Mucosa of rectum (tissue), 2 donors: ENCODE results near the gene VCY.
"Not testable (repeated sequence)": the region's sequence is repeated elsewhere in the genome, so short reads cannot be mapped to it uniquely, and the experiment has no call there.

Experiments used
- H3K27ac ChIP-seq, 2 donors: one replicate each; pipeline ENCODE4 v1.7.0; 2013; ENCODE audit warnings: inconsistent platforms in 2 of 2, low read depth in 2 of 2, low read length in 2 of 2
- H3K27me3 ChIP-seq, 2 donors: one replicate each; pipeline ENCODE4 v1.7.0; 2013; ENCODE audit warnings: low read length in 2 of 2; ENCODE audit not compliant: control insufficient read depth in 2 of 2, insufficient read depth in 2 of 2
- H3K36me3 ChIP-seq, 2 donors: one replicate each; pipeline ENCODE4 v1.7.0; 2013; ENCODE audit warnings: low read length in 2 of 2; ENCODE audit not compliant: control insufficient read depth in 2 of 2, insufficient read depth in 2 of 2
- H3K4me1 ChIP-seq, 2 donors: one replicate each; pipeline ENCODE4 v1.7.0; 2013; ENCODE audit warnings: low read length in 2 of 2, mild to moderate bottlenecking in 1 of 2; ENCODE audit not compliant: control insufficient read depth in 2 of 2, insufficient read depth in 2 of 2
- H3K4me3 ChIP-seq, 2 donors: one replicate each; pipeline ENCODE4 v1.7.0; 2013; ENCODE audit warnings: low read length in 2 of 2
- H3K9ac ChIP-seq, 2 donors: one replicate each; pipeline ENCODE4 v1.7.0; 2013; ENCODE audit warnings: low read length in 2 of 2, low read depth in 1 of 2, mild to moderate bottlenecking in 1 of 2
- H3K9me3 ChIP-seq, 2 donors: one replicate each; pipeline ENCODE4 v1.7.0; 2013; ENCODE audit warnings: low read length in 2 of 2; ENCODE audit not compliant: control insufficient read depth in 2 of 2
- donor health status: healthy.
- donor health status: Normal muscosa, but diverticular disease.

VCY gene

DNA sequence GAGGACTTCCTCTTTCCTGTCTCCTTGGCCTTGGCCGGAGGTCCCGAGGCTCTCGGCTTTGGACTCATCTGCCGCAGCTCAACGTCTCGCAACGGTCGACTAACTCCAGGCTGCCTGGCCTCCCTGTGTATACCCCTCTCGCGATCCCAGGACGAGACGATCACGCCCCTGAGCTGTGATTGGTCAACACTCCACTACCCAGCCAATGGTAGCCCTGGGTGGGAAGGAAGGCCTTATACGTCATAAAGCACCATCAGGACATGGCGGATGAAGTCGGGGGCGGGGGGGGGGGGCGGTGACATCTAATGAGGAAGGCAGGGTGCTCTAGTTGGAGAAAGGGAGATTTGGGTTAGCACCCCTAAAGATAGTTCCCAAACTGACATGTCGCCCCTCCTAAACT lies at the start of gene VCY:
Gene VCY, minus strand, starts transcription at position 101 of the 400 bp plus-strand sequence. Its CDS starts 33 bp downstream, at position 68.
- not testable (repeated sequence) for H3K36me3 ChIP-seq, H3K27me3 ChIP-seq, H3K4me3 ChIP-seq, H3K9ac ChIP-seq, H3K27ac ChIP-seq, H3K4me1 ChIP-seq, H3K9me3 ChIP-seq

GRCh38 chrY:14030395-14030794 lies 44.1 kb upstream of the VCY start:
- H3K4me1 ChIP-seq, H3K9ac ChIP-seq, H3K4me3 ChIP-seq, H3K27ac ChIP-seq, H3K27me3 ChIP-seq, H3K36me3 ChIP-seq, H3K9me3 ChIP-seq: not testable (repeated sequence)

GRCh38 chrY:14011916-14012315 lies 25.6 kb upstream of the VCY start:
- H3K4me1 ChIP-seq, H3K36me3 ChIP-seq, H3K4me3 ChIP-seq, H3K27me3 ChIP-seq, H3K9me3 ChIP-seq, H3K27ac ChIP-seq, H3K9ac ChIP-seq: not testable (repeated sequence)

DNA sequence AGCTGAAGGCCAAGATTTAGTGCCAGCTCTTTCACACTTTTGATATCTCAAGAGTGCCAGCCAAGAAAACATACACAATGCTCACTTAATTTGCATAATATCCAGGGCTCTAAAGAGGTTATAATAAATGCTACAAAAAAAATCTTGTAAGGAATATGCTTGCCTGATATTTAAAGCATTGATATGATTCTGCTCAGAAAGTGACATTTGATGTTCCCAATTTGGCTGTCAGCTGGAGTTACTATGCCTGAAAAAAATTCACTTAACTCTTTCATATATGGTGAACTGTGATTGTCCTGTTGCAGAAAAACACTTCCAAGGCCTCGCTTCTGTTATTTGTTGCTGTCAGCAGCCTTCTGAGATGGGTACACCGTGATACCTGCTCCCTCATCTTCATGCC lies 43.9 kb downstream of the VCY start:
- not testable (repeated sequence) for H3K4me1 ChIP-seq, H3K9me3 ChIP-seq, H3K27ac ChIP-seq, H3K27me3 ChIP-seq, H3K9ac ChIP-seq, H3K36me3 ChIP-seq, H3K4me3 ChIP-seq
